Keratinocyte (primary cell): ENCODE results near the gene DCTN3.

Experiments used
- CTCF ChIP-seq, 3 experiments: IDR thresholded peaks in 1 of 3; conservative IDR thresholded peaks in 1 of 3; optimal IDR thresholded peaks in 1 of 3; 2 replicates in 2 of 3; 3 replicates in 1 of 3; pipeline versions ENCODE3 to v1.5.1; 2011; ENCODE audit warnings: low read length in 3 of 3, mild to moderate bottlenecking in 3 of 3, moderate library complexity in 2 of 3, control low read depth in 1 of 3, inconsistent platforms in 1 of 3; ENCODE audit not compliant: insufficient read depth in 2 of 3; ENCODE audit errors: extremely low read depth in 1 of 3
- EZH2 ChIP-seq: IDR thresholded peaks from one replicate; pipeline ENCODE4 v1.6.1; 2012; ENCODE audit warnings: inconsistent platforms, mild to moderate bottlenecking, low read length, moderate library complexity

DNA sequence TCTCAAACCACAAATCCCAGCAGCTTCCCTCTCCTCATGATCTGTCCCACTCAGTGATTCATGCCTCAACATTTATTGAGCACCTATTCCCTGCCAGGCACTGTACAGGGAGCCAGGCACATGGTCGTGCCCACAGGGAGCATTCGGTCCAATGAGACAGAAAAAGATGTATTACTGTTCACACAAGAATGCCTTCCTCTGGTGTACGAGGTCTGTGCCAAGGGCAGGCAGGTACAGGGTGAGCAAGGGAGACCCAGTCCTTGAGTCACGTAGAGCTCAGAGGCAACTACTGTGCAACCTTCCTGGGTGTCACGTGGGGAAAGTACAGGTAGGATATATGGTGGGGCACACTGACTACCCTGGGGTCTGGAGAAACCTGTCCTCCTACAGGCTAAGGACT lies 35.3 kb downstream of the DCTN3 start:
- TF ChIP-seq CTCF (optimal IDR thresholded peaks at IDR 0.05 in 1 of 3, IDR thresholded peaks at IDR 0.05 in 1 of 3, conservative IDR thresholded peaks at IDR 0.05 in 1 of 3; ENCODE audit: extremely low read depth in 1 of 3, insufficient read depth in 2 of 3, low read length in 3 of 3), result no peak
- no peak for TF ChIP-seq EZH2
